Endodermal cell (in vitro differentiated cells): Measurements from ENCODE around the gene GALK1. TPM values are rescaled to one million over a fixed set of nuclear protein-coding genes. Genes with fewer than 3 reads are reported as not detected.

Experiments
- DNase-seq: peaks from one replicate; pipeline ENCODE4 v3.0.0-alpha.2; 2017
- H3K27ac ChIP-seq: 2 replicates; pipeline ENCODE4 v1.5.1; 2013; ENCODE audit warnings: mild to moderate bottlenecking, low read depth, low read length, moderate library complexity
- H3K27me3 ChIP-seq: 2 replicates; pipeline ENCODE4 v1.6.1; 2013; ENCODE audit warnings: mild to moderate bottlenecking, low read length, moderate library complexity; ENCODE audit not compliant: insufficient read depth, control insufficient read depth, poor library complexity, severe bottlenecking
- H3K36me3 ChIP-seq: 2 replicates; pipeline ENCODE4 v1.7.0; 2013; ENCODE audit warnings: mild to moderate bottlenecking, low read length, moderate library complexity; ENCODE audit not compliant: control insufficient read depth, insufficient read depth
- H3K4me1 ChIP-seq: one replicate; pipeline ENCODE4 v1.7.0; 2013; ENCODE audit warnings: low read length; ENCODE audit not compliant: control insufficient read depth, insufficient read depth
- H3K4me3 ChIP-seq: 2 replicates; pipeline ENCODE4 v1.5.1; 2013; ENCODE audit warnings: mild to moderate bottlenecking, low read length, moderate library complexity
- H3K9ac ChIP-seq: 2 replicates; pipeline ENCODE4 v1.6.1; 2013; ENCODE audit warnings: mild to moderate bottlenecking, low read length, moderate library complexity; ENCODE audit not compliant: poor library complexity, severe bottlenecking; ENCODE audit errors: extremely low read depth
- H3K9me3 ChIP-seq: 2 replicates; pipeline ENCODE4 v1.6.1; 2013; ENCODE audit warnings: mild to moderate bottlenecking, low read length, moderate library complexity; ENCODE audit not compliant: control insufficient read depth
- H3K27ac Mint-ChIP-seq: 2 replicates; pipeline ENCODE4 v1.8.0; 2020; ENCODE audit warnings: mixed read lengths
- H3K27me3 Mint-ChIP-seq: 2 replicates; pipeline ENCODE4 v1.8.0; 2021; ENCODE audit warnings: mild to moderate bottlenecking, mixed read lengths; ENCODE audit not compliant: insufficient read depth
- H3K36me3 Mint-ChIP-seq: 2 replicates; pipeline ENCODE4 v1.8.0; 2020; ENCODE audit warnings: low read depth, mixed read lengths
- H3K4me1 Mint-ChIP-seq: 2 replicates; pipeline ENCODE4 v1.8.0; 2020; ENCODE audit warnings: mixed read lengths
- H3K4me3 Mint-ChIP-seq: 2 replicates; pipeline ENCODE4 v1.8.0; 2020; ENCODE audit warnings: mild to moderate bottlenecking, moderate library complexity, mixed read lengths
- H3K9me3 Mint-ChIP-seq: 2 replicates; pipeline ENCODE4 v1.8.0; 2020; ENCODE audit warnings: mild to moderate bottlenecking, mixed read lengths
- WGBS, 2 experiments: methylation state at CpG; one replicate each; pipeline versions ENCODE4 v1.1.5 to v1.1.7; 2013; ENCODE audit warnings: missing lambda C conversion rate in 2 of 2, mixed read lengths in 1 of 2; ENCODE audit not compliant: insufficient coverage in 1 of 2, insufficient read length in 1 of 2; 5-methylcytosine and 5-hydroxymethylcytosine counted together
- total RNA-seq, 2 donors: library from RNA; stranded (reverse); fragmentation: NEBNext Ultra II Directional in 1 of 2; extraction: Animal tissue kit (Norgen Biotek cat#: 25700) in 1 of 2; gene quantifications; 2 replicates in 1 of 2; 3 replicates in 1 of 2; pipeline ENCODE4 v1.2.1, GENCODE V29; 2021
- TF ChIP-seq, protein P1 (sequence below): fragments of 200-600 bp; sonication (generic); conservative IDR thresholded peaks from 2 replicates; pipeline ENCODE4 v1.5.0; 2021; ENCODE audit warnings: antibody characterized with exemption, mild to moderate bottlenecking

Gene GALK1
- total RNA-seq, 2 donors from 2014 or later, result 26.7 to 33.2 TPM

DNA sequence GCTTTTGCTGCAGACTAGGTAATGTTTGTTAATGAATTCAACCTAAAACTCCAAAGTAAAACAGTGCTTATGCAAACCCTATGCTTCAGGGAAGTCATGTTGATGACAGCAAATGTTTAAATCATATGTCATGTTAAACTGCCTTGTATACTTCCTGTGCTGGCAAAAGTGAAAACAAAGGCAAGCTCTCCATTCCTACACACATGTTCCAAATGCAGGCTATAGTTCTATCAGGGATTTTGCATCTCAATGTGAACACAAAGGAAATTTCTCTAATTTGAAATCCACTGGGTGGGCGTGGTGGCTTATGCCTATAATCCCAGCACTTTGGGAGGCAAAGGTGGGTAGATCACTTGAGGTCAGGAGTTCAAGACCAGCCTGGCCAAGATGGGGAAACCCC, 38.9 kb upstream of the GALK1 start:
- Histone ChIP-seq H3K27ac (no peak overlapping the region), H3K27me3 (no peaks in the 10 kb centered on the region), H3K9me3 (no peaks in the 10 kb centered on the region), H3K36me3 (peaks cover 28% of the 10 kb centered on the region), H3K4me1 (no peaks in the 10 kb centered on the region), H3K9ac (no peak overlapping the region), H3K4me3 (no peak overlapping the region)
- Mint-ChIP-seq H3K4me1 (no peaks in the 10 kb centered on the region), H3K4me3 (no peak overlapping the region), H3K27ac (no peak overlapping the region), H3K27me3 (no peaks in the 10 kb centered on the region), H3K9me3 (no peaks in the 10 kb centered on the region), H3K36me3 (peaks cover 24% of the 10 kb centered on the region)
- TF ChIP-seq, protein P1, sequence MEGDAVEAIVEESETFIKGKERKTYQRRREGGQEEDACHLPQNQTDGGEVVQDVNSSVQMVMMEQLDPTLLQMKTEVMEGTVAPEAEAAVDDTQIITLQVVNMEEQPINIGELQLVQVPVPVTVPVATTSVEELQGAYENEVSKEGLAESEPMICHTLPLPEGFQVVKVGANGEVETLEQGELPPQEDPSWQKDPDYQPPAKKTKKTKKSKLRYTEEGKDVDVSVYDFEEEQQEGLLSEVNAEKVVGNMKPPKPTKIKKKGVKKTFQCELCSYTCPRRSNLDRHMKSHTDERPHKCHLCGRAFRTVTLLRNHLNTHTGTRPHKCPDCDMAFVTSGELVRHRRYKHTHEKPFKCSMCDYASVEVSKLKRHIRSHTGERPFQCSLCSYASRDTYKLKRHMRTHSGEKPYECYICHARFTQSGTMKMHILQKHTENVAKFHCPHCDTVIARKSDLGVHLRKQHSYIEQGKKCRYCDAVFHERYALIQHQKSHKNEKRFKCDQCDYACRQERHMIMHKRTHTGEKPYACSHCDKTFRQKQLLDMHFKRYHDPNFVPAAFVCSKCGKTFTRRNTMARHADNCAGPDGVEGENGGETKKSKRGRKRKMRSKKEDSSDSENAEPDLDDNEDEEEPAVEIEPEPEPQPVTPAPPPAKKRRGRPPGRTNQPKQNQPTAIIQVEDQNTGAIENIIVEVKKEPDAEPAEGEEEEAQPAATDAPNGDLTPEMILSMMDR, result no peak
- WGBS, 2 experiments, result 80 to 94% methylated on average over 1 of the region's 1 CpG
- DNase-seq, result no peak

DNA sequence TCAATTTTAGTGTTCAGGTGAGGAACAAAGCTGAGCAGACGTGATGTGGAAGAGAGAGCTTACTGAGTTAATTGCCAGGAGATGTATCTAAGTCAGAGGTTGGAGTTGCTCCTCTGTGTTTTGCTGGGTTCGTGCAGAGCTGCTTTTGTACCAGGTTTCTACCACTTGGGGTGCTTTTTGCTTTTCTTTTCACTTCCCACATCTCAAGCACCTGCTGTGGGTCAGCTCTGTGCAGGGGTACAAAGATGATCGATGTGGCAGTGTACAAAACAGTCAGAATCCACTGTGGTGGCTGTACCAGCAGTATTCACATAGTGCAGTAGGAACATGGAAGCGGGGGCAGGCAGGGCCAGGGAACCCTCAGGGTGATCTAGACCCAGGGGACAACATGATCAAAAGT, 34.4 kb upstream of the GALK1 start:
- no peaks in the 10 kb centered on the region for H3K4me1 ChIP-seq
- no peak overlapping the region for H3K27ac ChIP-seq
- Mint-ChIP-seq H3K27ac (no peak overlapping the region), H3K27me3 (no peaks in the 10 kb centered on the region), H3K4me3 (no peak overlapping the region), H3K36me3 (peaks cover 48% of the 10 kb centered on the region), H3K9me3 (no peaks in the 10 kb centered on the region), H3K4me1 (no peaks in the 10 kb centered on the region)
- 97 to 98% methylated on average over 4 of the region's 4 CpGs for WGBS, 2 experiments
- TF ChIP-seq, protein P1, result no peak
- no peak overlapping the region for H3K9ac ChIP-seq
- H3K9me3 ChIP-seq, result no peaks in the 10 kb centered on the region
- H3K36me3 ChIP-seq, result peaks cover 56% of the 10 kb centered on the region
- no peak overlapping the region for H3K4me3 ChIP-seq
- H3K27me3 ChIP-seq, result no peaks in the 10 kb centered on the region
- DNase-seq, result no peak

DNA sequence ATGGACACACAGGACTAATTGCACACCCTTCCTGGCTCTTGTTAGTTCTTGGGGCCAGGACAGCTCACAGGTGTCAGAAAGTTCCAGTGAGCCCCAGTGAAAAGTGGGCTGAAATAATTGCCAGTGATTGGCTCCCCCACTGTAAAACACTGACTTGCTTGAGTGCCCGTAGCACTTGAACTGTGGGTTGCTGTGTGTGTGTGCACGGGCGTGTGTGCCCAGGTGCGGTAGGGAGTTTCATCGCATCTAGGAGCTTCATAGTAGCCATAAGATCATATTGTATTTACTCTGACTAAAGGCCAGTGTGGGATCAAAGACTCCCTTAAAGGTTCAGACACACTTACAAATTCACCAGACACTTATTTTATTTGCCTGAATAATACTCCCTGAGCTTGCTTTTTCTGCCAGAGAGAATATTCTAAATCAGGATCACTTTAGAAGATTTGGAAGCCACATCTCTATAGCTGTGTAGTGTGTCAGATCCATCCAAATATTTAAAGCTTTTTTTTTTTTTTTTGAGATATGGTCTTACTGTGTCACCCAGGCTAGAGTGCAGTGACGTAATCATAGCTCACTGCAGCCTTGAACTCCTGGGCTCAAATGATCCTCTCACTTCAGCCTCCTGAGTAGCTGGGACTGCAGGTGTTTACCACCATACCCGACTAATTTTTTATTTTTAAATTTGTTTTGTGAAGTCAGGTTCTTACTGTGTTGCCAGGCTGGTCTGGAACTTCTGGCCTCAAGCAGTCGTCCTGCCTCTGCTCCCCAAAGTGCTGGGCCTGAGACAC, 31.0 kb upstream of the GALK1 start:
- no peak for DNase-seq
- Histone ChIP-seq H3K4me1 (peaks cover 3% of the 10 kb centered on the region), H3K27ac (no peak overlapping the region), H3K27me3 (no peaks in the 10 kb centered on the region), H3K9ac (no peak overlapping the region), H3K9me3 (no peaks in the 10 kb centered on the region), H3K36me3 (peaks cover 64% of the 10 kb centered on the region), H3K4me3 (no peak overlapping the region)
- Mint-ChIP-seq H3K27me3 (no peaks in the 10 kb centered on the region), H3K9me3 (no peaks in the 10 kb centered on the region), H3K4me3 (no peak overlapping the region), H3K4me1 (peaks cover 7% of the 10 kb centered on the region), H3K36me3 (peaks cover 61% of the 10 kb centered on the region), H3K27ac (no peak overlapping the region)
- TF ChIP-seq, protein P1, result no peak
- WGBS, 2 experiments, result 92 to 96% methylated on average over 4 to 8 of the region's 8 CpGs
